Measurements from ENCODE around the gene ADAM23. TPM values are rescaled to one million over a fixed set of nuclear protein-coding genes. Genes with fewer than 3 reads are reported as not detected.

Gene ADAM23
- total RNA-seq, 1 donor from 2014 or later: 0.10 TPM

DNA sequence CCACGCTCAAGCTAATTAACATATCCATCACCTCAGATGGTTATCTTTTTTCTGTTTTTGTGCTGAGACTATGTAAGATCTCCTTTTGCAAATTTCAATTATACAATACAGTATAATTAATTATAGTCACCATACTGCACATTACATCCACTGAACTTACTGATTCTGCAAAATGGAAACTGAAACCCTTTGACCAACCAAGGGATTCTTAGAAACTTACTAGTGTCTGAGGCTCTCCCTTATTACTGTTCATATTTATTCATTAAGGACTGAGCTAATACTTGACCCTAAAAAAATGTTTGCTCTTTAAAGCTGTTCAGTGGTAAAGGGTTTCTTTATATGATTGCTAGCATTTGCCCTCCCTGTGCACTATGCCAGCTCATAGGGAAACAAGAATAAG lies 50.7 kb downstream of the ADAM23 start:
- intact Hi-C loops (cut with micrococcal nuclease): no loop called here

GRCh38 chr2:206502729-206503128 lies 59.4 kb downstream of the ADAM23 start:
- intact Hi-C loops (cut with micrococcal nuclease): loop anchor here (2.0 kb wide), 1 partner anchor 56 kb away; no protein-coding TSS in a partner anchor

- intact Hi-C loops (cut with micrococcal nuclease): no loop called here
These were observed 68.0 kb downstream of the ADAM23 start for GRCh38 chr2:206511283-206511682.

- intact Hi-C loops (cut with micrococcal nuclease): no loop called here
These were observed 69.7 kb downstream of the ADAM23 start for GRCh38 chr2:206512999-206513398.

DNA sequence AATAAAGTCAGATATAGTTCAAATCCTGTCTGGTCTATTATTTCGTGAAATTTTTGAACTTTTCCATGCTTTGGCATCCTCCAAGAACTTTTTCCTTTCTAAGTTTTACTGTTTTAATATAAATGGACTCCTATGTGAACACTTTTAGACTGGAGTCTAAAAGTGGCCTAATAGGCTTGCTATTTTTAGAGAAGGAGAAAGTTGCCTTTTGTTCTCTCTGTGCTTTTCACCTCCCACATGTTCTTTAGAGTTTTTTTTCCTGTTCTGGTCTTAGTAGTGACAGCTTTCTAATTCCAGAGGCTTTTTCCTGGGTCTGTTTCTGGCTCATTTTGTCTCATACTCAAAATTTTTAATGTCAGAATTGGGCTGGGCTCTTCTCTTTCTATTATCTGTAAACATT lies 72.2 kb downstream of the ADAM23 start:
- intact Hi-C loops (cut with micrococcal nuclease): no loop called here

DNA sequence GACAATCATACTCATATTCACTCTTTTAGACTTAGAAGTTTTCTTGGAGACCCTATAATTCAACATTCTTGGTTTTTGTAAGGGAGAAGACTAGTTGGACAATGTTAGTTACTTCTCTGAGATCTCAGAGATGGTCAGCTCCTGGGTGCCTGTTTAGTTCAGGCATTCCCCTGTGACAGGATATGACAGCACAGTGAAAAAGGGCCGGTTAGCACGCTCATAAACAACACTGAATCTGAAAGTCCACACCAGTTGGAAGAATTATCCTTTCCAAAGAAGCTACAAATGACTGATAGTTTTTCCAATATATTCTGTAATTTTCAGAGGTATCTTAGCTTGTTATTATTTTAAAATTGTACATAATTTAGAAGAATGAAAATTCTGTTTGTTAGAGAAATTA lies 75.7 kb downstream of the ADAM23 start:
- intact Hi-C loops (cut with micrococcal nuclease): no loop called here

- intact Hi-C loops (cut with micrococcal nuclease): no loop called here
These were observed 77.1 kb downstream of the ADAM23 start for GRCh38 chr2:206520450-206520849.

GRCh38 chr2:206521115-206521514 lies 77.8 kb downstream of the ADAM23 start:
- intact Hi-C loops (cut with micrococcal nuclease): no loop called here

DNA sequence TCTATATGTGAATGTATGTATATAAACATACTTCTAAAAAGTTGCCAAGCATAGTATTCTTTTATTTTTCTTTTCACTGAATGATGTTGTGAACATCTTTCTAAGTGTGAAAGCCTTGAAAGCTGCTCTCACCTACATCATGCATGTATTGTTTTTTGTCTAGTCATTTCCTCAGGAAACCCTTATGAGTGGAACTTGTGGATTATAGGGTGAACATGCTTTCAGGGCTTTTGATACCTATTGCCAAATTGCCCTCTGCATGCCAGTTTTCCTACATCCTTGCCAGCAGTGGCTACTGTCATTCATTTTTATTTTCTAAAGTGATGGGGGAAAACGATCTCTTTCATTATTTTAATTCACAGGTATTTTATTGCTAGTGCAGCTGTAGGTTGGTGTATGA lies 78.3 kb downstream of the ADAM23 start:
- intact Hi-C loops (cut with micrococcal nuclease): no loop called here

GRCh38 chr2:206526416-206526815 lies 83.1 kb downstream of the ADAM23 start:
- intact Hi-C loops (cut with micrococcal nuclease): no loop called here

- intact Hi-C loops (cut with micrococcal nuclease): no loop called here
These were observed 83.8 kb downstream of the ADAM23 start for GRCh38 chr2:206527153-206527552.

DNA sequence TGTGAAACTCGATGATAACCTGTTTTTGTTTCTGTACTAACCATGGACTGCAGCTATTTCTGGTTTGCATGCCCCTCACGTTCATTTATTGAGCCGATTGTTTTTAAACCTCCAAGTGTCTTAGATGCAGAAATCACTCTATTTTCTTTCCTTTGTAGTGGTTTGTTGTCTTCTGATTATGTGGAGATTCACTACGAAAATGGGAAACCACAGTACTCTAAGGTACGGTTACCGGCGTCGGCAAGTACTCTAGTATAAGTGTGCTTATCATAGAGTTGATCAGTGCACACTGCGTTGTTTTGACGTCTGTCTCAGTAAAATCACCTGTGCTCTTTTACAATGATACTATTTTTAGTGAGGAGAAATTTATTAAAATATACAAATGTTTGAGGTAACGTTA lies 87.4 kb downstream of the ADAM23 start:
- intact Hi-C loops (cut with micrococcal nuclease): loop anchor here (1.0 kb wide), 2 partner anchors 9 to 26 kb away; no protein-coding TSS in a partner anchor

DNA sequence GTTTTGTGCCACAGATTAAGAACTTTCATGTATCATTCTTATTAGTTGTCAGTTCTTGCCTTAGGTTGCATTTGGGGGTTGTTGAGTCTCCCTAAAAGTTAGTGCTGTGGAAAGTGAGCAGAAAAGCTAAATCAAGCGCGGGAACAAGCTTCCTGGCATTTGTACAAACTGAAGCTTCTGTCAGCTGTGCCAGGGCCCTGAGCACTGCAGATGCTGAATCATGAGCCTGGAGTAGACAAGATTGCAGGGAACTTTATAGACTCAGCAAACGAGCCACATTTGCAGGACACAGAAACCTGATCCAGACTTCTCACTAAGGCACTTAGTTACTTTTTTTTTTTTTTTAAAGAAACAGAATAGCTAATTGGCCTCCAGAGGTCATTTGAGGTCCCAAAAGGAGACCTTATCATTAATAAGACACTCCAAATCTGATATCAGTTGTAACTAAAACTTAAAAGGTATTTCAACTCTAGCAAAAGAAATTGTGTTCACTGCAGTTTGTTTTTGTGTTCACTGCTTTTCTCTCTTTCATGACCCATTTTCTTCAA lies 88.7 kb downstream of the ADAM23 start:
- intact Hi-C loops (cut with micrococcal nuclease): no loop called here

- intact Hi-C loops (cut with micrococcal nuclease): no loop called here
These were observed 90.6 kb downstream of the ADAM23 start for GRCh38 chr2:206533977-206534376.

DNA sequence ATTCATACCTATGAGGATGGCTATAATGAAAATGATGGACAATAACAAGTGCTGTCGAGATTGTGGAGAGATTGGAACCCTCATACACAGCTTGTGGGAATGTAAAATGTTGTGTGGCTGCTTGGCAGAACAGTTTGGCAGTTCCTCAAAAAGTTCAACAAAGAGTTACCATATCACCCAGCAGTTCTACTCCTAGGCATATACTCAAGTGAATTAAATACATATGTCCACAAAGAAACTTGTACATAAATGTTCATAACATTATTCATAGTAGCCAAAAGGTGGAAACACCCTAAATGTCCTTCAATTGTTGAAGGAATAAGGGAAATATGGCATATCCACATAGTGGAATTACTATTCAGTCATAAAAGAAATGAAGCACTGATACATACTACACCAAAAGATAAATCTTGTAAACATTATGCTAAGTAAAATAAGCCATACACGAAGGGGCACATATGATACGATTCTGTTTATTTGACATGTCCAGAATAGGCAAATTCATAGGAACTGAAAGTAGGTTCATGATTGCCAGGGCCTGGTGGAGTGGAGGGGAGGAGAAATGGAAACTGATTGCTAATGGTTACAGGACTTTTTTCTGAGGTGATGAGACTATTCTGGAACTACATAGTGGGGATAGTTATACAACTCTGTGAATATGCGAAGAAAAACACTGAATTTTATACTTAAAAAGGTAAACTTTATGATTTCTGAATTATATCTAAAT lies 92.1 kb downstream of the ADAM23 start:
- intact Hi-C loops (cut with micrococcal nuclease): no loop called here

GRCh38 chr2:206540757-206541156 lies 97.4 kb downstream of the ADAM23 start:
- intact Hi-C loops (cut with micrococcal nuclease): no loop called here

DNA sequence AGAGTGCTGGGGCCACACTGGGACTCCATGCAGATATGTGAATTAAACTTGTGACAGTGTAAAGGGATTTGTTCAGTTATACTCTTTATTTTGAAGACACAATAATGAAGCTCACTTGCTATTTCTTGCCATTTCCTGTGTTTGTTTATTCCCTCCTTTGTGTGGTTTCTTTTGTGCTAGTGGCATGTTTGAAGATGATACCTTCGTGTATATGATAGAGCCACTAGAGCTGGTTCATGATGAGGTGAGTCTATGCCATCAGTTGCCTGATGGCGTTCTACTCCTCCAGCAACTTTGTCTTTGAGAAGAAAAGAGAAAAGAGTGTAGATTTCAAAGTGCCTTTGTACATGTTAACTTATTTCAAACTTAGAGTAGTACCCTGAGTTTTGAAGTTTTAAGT lies 99.7 kb downstream of the ADAM23 start:
- intact Hi-C loops (cut with micrococcal nuclease): no loop called here

DNA sequence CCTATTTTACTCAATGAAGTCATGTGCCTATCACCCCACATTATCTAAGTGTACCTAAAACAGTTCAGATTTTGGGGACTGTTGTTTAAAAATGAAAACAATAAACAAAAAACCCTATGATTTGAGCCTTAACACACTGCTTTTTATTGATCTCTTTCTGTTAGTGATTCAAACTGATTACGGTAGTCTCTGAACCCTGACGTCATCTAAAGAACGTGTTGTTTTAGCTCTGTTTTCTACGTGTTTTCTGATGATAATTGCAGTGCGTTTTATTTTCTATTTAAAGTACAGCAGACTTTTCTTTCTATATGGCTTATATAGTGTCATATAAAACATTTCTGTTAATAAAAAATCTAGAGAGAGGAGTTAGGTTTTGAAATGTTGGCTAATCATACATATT lies 105.1 kb downstream of the ADAM23 start:
- intact Hi-C loops (cut with micrococcal nuclease): no loop called here

DNA sequence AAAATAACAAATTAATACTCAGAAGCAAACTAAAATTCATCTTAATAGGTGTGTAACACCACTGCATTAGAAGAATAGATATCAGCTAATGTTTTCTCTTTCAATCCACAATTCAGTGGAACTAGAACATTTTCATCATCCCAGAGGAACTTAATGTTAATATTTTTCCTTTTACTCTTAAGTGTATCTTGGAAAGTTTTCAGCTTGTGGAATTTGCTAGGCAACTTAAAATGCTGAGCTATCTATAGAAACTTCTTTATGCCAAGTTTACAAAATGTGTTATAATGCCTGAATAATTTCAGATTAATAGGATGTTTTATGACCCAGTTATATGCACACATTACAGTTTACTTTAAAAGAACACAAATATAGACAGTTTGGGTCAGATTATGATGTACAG lies 112.4 kb downstream of the ADAM23 start:
- intact Hi-C loops (cut with micrococcal nuclease): loop anchor here (1.0 to 2.0 kb wide), 4 partner anchors 25 to 920 kb away; partner anchors contain the start of genes FASTKD2 and MDH1B

GRCh38 chr2:206556357-206556949 lies 113.1 kb downstream of the ADAM23 start:
- intact Hi-C loops (cut with micrococcal nuclease): loop anchor here (1.0 to 2.0 kb wide), 4 partner anchors 26 to 919 kb away; partner anchors contain the start of genes FASTKD2 and MDH1B

DNA sequence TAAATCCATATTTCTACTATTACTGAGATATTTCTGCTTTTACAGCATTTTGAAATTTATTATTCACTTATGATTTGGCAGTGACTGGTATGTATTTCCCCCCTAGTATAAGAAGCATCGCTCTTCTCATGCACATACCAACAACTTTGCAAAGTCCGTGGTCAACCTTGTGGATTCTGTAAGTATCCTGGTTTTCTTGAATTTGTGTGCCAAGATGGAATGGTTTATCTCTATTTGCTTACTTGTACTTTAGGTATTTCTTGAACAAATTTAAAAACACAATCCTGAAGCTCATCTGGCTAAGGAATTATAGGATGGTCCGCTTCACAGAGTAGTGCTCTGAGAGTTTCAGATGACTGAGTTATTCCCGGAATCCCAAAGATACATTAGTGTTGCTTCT lies 114.0 kb downstream of the ADAM23 start:
- intact Hi-C loops (cut with micrococcal nuclease): loop anchor here (2.0 kb wide), 1 partner anchor 207 kb away; the partner anchor contains the start of genes FASTKD2 and MDH1B

- intact Hi-C loops (cut with micrococcal nuclease): loop anchor here (2.0 kb wide), 1 partner anchor 56 kb away; no protein-coding TSS in a partner anchor
These were observed 115.2 kb downstream of the ADAM23 start for GRCh38 chr2:206558492-206558891.

Data from T-helper 1 cell treated with Interleukin-12 subunit alpha and Interleukin-12 subunit beta and Interleukin-4 antibody, amounts not matched to agents 30 ng/mL and 1 ng/mL, for 36 hours (primary cell).